ENCODE data around the gene ENGASE.

ENGASE gene

DNA sequence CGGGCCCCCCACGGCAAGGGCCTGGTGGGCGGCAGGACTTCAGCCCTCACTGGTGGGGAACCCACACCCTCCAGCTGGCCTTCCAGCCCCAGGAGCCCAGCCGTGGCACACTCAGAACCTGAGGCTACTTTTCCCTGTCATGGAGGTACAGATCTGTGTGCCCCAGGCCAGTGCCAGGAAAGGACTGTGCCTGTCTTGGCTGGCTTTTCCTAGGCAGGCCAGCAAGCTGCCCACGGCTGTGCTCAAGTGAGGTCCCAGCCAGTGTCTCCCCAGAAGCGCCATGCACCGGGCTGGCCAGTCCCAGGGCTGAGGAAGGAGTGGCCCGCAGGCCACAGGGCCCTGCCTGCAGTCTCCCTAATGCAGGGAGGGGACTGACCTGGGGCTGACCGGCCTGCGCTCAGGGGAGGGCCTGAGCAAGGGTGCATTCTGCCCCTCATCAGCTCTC, 16.6 kb downstream of the ENGASE start:
- DNase-seq (ENCODE audit: low read depth) = no peak
- peaks cover 34% of the 10 kb centered on the region for H3K27me3 ChIP-seq (replicated peaks; ENCODE audit: control insufficient read depth, insufficient read depth, low read length)
- no peaks in the 10 kb centered on the region for H3K9me3 ChIP-seq (ENCODE audit: control insufficient read depth, low read length)
- H3K9ac ChIP-seq (ENCODE audit: low read length) = no peak overlapping the region
- H3K4me1 ChIP-seq (ENCODE audit: control insufficient read depth, insufficient read depth, low read length) = peaks cover 7% of the 10 kb centered on the region
- no peak overlapping the region for H3K4me3 ChIP-seq (ENCODE audit: low read length)
- peaks cover 4% of the 10 kb centered on the region for H3K36me3 ChIP-seq (ENCODE audit: control insufficient read depth, insufficient read depth, low read length, severe bottlenecking)

DNA sequence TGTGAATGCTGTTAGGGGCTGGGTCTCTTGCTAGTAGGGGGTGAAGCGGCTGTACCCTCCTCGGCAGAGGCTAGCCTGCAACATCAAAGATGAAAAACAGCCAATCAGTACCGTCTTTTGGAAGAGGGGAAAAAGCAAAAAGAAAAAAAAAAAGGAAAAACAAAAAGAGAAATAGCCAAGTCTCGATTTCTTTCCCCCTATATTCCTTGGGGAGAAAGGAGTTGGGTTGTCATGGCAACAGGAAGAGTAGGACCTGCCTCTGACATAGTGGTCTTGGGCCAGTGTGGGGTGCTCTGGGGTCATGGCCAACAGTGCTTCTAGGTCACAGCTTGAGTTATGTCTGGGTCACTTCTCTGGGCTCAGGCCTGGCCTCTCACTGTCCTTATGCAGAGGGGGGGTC, 17.9 kb downstream of the ENGASE start:
- peaks cover 35% of the 10 kb centered on the region for H3K27me3 ChIP-seq (replicated peaks; ENCODE audit: control insufficient read depth, insufficient read depth, low read length)
- H3K4me1 ChIP-seq (ENCODE audit: control insufficient read depth, insufficient read depth, low read length) = peaks cover 7% of the 10 kb centered on the region
- no peak for DNase-seq (ENCODE audit: low read depth)
- no peak overlapping the region for H3K9ac ChIP-seq (ENCODE audit: low read length)
- H3K4me3 ChIP-seq (ENCODE audit: low read length) = no peak overlapping the region
- H3K36me3 ChIP-seq (ENCODE audit: control insufficient read depth, insufficient read depth, low read length, severe bottlenecking) = no peaks in the 10 kb centered on the region
- no peaks in the 10 kb centered on the region for H3K9me3 ChIP-seq (ENCODE audit: control insufficient read depth, low read length)

DNA sequence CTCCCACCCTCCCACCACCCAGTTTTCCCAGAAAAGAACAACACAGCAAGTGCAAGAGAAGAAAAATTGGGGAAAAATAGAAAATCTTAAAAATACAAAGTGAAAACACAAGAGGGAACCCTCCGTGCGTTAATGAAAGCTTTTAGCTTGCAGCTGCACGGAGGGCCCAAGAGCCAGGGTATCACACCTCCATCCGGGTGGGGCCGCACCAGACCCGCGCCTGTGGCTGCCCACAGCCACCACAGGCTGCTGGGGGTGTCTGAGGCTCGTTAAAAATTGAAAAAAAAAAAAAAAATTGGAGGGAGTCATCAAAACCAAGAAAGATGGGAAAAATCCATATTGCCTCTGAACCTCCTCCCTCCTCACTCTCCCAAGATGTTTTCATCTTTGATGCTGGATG, 18.6 kb downstream of the ENGASE start:
- Histone ChIP-seq H3K4me3 (ENCODE audit: low read length) (no peak overlapping the region), H3K27me3 (replicated peaks; ENCODE audit: control insufficient read depth, insufficient read depth, low read length) (peaks cover 41% of the 10 kb centered on the region), H3K4me1 (ENCODE audit: control insufficient read depth, insufficient read depth, low read length) (peaks cover 7% of the 10 kb centered on the region), H3K9ac (ENCODE audit: low read length) (no peak overlapping the region), H3K9me3 (ENCODE audit: control insufficient read depth, low read length) (no peaks in the 10 kb centered on the region), H3K36me3 (ENCODE audit: control insufficient read depth, insufficient read depth, low read length, severe bottlenecking) (no peaks in the 10 kb centered on the region)
- DNase-seq (ENCODE audit: low read depth) = no peak

DNA sequence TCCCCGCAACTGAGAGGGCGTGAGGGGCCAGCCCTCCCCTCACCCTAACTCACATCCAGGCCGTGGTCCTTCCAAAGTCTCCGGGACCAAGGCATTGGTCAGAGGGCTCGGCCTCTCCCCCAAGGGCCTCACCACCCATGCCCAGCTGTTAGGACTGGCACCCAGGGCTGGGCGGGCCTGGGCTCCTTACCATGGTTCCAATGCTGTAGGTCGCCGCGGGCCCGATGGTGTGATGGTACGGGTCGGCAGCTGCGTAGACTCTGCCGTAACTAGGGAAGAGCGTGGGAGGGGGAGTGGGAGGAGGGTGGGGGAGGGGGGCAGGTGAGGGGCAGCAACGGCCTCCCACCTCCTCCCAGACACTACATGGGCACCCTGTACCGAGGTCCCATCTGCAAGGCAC, 19.6 kb downstream of the ENGASE start:
- Histone ChIP-seq H3K9me3 (ENCODE audit: control insufficient read depth, low read length) (no peaks in the 10 kb centered on the region), H3K9ac (ENCODE audit: low read length) (no peak overlapping the region), H3K27me3 (replicated peaks; ENCODE audit: control insufficient read depth, insufficient read depth, low read length) (peaks cover 51% of the 10 kb centered on the region), H3K4me1 (ENCODE audit: control insufficient read depth, insufficient read depth, low read length) (peaks cover 7% of the 10 kb centered on the region), H3K36me3 (ENCODE audit: control insufficient read depth, insufficient read depth, low read length, severe bottlenecking) (no peaks in the 10 kb centered on the region), H3K4me3 (ENCODE audit: low read length) (no peak overlapping the region)
- DNase-seq (ENCODE audit: low read depth) = no peak

DNA sequence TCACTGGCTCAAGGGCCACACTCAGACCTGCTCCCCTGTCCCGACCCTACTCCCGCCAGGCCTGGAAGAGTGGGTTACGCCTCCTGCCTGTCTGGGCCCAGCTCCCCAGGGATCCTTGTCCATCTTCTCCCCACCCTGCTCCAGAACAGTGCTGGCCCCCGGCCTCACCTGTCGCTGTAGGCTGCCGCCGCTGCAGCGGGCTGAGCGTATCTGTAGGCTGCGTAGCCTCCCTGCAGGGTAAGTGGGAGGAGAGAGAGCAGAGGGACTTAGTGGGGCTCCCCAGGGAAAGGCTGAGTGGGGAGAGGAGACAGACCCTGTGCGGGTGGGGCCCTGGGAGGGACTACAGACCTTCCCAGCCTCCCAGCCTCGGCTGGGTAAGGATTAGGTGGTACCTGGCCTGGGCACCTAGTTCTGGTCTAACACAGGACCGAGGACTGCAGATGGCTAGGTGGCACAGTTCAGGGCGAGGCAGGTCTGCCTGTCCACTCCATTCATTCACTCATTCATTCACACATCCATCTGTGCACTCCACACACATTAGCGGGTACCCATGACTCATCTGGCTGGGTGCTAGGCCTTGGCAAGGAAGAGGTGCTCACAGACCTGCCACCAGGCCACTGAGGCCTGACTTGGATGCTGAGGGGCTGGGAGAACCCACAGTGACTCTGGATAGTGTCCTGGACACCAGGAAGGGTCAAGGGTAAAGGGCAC, 20.9 kb downstream of the ENGASE start:
- H3K9ac ChIP-seq (ENCODE audit: low read length) = no peak overlapping the region

DNA sequence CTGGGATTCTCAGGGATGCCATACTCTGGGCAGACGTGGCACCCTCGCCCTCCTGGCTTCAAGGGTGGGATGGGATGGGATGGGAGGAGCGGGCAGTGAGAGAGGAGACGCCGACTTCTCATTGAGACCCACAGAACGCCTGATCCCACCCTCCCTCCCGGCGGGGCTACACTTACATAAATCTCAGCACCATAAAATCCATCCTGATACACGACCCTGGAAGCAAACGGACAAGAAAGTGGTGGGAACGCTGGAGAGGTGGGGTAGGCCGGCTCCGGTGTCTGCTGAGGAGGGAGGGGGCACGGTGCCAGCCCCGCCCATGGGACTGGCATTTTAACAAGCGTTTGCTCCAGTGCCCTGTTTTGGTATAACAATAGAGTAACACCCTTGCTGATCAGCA, 21.9 kb downstream of the ENGASE start:
- no peak overlapping the region for H3K4me3 ChIP-seq (ENCODE audit: low read length)
- H3K36me3 ChIP-seq (ENCODE audit: control insufficient read depth, insufficient read depth, low read length, severe bottlenecking) = no peaks in the 10 kb centered on the region
- DNase-seq (ENCODE audit: low read depth) = no peak
- no peak overlapping the region for H3K9ac ChIP-seq (ENCODE audit: low read length)
- peaks cover 66% of the 10 kb centered on the region for H3K27me3 ChIP-seq (replicated peaks; ENCODE audit: control insufficient read depth, insufficient read depth, low read length)
- H3K9me3 ChIP-seq (ENCODE audit: control insufficient read depth, low read length) = no peaks in the 10 kb centered on the region
- H3K4me1 ChIP-seq (ENCODE audit: control insufficient read depth, insufficient read depth, low read length) = no peaks in the 10 kb centered on the region

More for the DNA sequence above, 20.9 kb downstream of the ENGASE start:
- Histone ChIP-seq H3K36me3 (ENCODE audit: control insufficient read depth, insufficient read depth, low read length, severe bottlenecking) (no peaks in the 10 kb centered on the region), H3K4me1 (ENCODE audit: control insufficient read depth, insufficient read depth, low read length) (peaks cover 3% of the 10 kb centered on the region), H3K27me3 (replicated peaks; ENCODE audit: control insufficient read depth, insufficient read depth, low read length) (peaks cover 62% of the 10 kb centered on the region), H3K4me3 (ENCODE audit: low read length) (no peak overlapping the region), H3K9me3 (ENCODE audit: control insufficient read depth, low read length) (no peaks in the 10 kb centered on the region)
- no peak for DNase-seq (ENCODE audit: low read depth)

DNA sequence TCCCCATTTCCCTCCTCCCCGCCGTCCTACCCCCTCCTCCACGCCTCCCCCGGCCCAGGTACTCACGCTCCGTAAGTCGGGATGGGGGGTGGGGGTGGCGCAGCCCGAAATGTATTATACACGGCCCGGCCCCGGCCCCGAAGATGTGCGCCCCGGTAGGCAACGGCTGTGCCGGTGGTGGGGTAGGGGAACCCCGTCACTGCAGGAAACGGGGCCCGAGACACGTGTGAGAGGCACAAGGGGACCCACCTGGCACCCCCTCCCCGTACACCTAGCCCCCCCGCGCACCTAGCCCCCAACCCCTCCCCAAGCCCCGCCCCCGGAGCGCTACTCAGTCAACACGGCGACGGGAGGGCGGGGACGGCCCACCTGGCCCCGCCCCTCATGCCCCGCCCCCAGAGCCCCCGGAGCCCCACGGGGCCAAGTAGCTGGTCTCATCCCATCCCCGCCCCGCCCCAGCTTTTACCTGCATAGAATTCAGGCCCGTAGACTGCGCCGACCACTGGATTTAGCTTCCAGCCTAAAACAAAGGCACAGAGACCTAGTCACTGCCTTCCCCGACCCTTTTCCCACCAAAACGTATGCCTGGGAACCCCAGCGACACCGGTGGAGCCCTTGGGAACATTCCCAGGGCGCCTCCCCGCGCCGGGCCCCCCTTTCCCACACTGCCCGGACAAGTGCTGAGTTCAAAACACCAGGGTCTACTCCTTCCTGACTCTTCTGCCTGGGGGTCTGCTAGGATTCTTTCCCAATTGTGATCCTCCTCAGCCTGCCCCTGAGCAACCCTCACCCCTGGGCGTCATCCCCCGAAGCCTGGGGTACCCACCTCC, 22.8 kb downstream of the ENGASE start:
- DNase-seq (ENCODE audit: low read depth) = no peak
- Histone ChIP-seq H3K4me1 (ENCODE audit: control insufficient read depth, insufficient read depth, low read length) (no peaks in the 10 kb centered on the region), H3K27me3 (replicated peaks; ENCODE audit: control insufficient read depth, insufficient read depth, low read length) (peaks cover 63% of the 10 kb centered on the region)

DNA sequence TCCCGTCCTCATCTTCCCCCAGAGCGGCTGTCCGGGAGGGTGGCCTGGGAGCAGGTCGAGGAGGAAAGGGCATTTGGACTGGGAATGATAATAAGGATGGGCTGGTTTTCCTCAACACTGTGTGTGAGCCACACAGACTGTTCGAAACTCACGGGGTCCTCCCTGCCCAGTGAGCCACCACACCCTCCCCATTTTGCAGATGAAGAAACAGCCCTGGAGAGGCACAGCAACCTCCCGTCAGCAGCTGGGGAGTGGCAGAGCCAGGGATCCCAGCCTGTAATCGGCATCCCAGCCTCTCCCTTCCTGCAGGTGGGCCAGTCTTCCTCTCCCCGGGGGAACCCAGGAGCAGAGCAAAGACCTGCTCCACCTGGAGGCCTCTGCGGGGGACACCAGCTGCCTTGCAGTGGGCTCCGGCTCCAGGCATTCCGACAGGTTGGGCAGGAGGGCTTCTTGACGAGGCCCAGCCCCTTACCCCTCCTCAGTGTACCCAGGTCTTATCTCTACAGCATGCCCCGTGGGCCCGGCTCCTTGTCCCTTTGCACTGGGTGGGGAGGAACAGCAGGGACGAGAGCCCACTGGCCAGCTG, 23.8 kb downstream of the ENGASE start:
- no peaks in the 10 kb centered on the region for H3K9me3 ChIP-seq (ENCODE audit: control insufficient read depth, low read length)
- H3K4me3 ChIP-seq (ENCODE audit: low read length) = no peak overlapping the region
- no peak for DNase-seq (ENCODE audit: low read depth)
- no peaks in the 10 kb centered on the region for H3K36me3 ChIP-seq (ENCODE audit: control insufficient read depth, insufficient read depth, low read length, severe bottlenecking)
- no peaks in the 10 kb centered on the region for H3K4me1 ChIP-seq (ENCODE audit: control insufficient read depth, insufficient read depth, low read length)
- no peak overlapping the region for H3K9ac ChIP-seq (ENCODE audit: low read length)
- H3K27me3 ChIP-seq (replicated peaks; ENCODE audit: control insufficient read depth, insufficient read depth, low read length) = peaks cover 64% of the 10 kb centered on the region

More for the DNA sequence above, 22.8 kb downstream of the ENGASE start:
- no peak overlapping the region for H3K4me3 ChIP-seq (ENCODE audit: low read length)
- H3K9me3 ChIP-seq (ENCODE audit: control insufficient read depth, low read length) = no peaks in the 10 kb centered on the region
- no peak overlapping the region for H3K9ac ChIP-seq (ENCODE audit: low read length)
- H3K36me3 ChIP-seq (ENCODE audit: control insufficient read depth, insufficient read depth, low read length, severe bottlenecking) = no peaks in the 10 kb centered on the region

DNA sequence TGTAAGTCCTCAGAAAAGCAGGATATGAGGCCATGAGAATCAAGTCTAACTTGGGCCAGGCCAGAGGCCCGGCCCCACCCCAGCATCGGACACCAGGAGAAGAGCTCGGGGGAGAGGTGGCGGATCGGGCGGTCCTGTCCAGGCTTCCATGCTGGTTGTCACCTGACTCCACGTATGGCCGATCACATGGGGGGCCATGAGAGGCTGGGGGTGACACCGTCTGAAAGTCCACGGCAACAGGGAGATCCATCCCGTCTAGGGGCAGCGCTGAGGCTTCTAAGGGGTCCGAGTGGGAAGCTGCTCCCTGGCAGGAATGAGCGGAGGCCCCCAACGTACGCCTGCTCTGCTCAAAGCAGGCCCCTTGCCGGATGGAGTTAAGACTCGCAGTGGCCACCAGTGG, 25.8 kb downstream of the ENGASE start:
- Histone ChIP-seq H3K4me1 (ENCODE audit: control insufficient read depth, insufficient read depth, low read length) (no peaks in the 10 kb centered on the region), H3K4me3 (ENCODE audit: low read length) (no peak overlapping the region), H3K9ac (ENCODE audit: low read length) (no peak overlapping the region), H3K27me3 (replicated peaks; ENCODE audit: control insufficient read depth, insufficient read depth, low read length) (peaks cover 72% of the 10 kb centered on the region), H3K36me3 (ENCODE audit: control insufficient read depth, insufficient read depth, low read length, severe bottlenecking) (no peaks in the 10 kb centered on the region), H3K9me3 (ENCODE audit: control insufficient read depth, low read length) (no peaks in the 10 kb centered on the region)
- DNase-seq (ENCODE audit: low read depth) = no peak

DNA sequence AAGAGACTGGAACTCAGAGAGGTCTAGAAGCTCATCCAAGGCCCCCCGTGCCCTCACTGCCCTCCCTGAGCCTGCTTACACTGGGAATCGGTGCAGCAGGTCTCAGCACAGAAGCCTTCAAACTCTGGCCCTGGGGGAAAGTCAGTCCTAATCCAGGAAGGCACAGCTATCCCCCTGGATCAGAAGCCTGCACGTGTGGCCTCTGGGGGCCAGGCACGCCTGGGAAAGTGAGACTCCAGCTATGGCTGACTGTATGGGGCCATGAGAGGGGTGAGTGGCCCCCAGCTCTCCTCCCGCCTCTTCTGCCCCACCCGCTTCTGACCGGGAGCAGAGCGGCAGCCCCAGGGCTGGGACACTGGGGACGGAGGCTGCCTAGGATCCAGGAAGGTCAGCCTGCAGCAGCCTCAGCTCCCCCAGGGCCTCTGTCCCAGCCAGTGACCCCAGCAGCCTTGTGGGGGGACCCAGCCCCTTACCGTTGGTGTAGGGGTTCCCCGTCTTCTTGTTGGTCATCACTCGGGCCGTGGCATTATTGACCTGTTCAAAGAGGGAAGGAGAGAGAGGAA, 26.6 kb downstream of the ENGASE start:
- no peak for DNase-seq (ENCODE audit: low read depth)

DNA sequence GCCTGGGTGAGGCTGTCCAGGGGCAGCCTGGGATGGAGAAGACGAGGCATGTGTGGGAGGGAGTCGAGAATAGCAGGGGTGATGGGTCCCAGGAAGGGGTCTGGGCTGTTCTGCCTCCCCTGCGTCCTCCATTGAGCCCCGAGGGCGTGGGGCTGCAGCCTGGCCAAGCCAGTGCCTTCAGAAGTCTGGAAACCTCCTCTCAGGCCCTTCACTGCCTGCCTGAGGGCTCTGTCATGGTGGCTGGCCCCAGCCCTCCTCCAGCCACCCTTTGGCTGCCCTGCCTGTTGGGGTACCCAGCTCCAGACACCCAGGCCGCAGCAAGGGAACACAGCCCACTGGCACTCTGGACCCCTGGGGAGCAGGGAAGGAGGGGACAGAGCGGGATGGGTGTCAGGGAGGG, 27.6 kb downstream of the ENGASE start:
- H3K36me3 ChIP-seq (ENCODE audit: control insufficient read depth, insufficient read depth, low read length, severe bottlenecking) = no peaks in the 10 kb centered on the region
- DNase-seq (ENCODE audit: low read depth) = no peak
- no peak overlapping the region for H3K4me3 ChIP-seq (ENCODE audit: low read length)
- H3K4me1 ChIP-seq (ENCODE audit: control insufficient read depth, insufficient read depth, low read length) = no peaks in the 10 kb centered on the region
- no peak overlapping the region for H3K9ac ChIP-seq (ENCODE audit: low read length)
- no peaks in the 10 kb centered on the region for H3K9me3 ChIP-seq (ENCODE audit: control insufficient read depth, low read length)
- peaks cover 67% of the 10 kb centered on the region for H3K27me3 ChIP-seq (replicated peaks; ENCODE audit: control insufficient read depth, insufficient read depth, low read length)

More for the DNA sequence above, 26.6 kb downstream of the ENGASE start:
- Histone ChIP-seq H3K9me3 (ENCODE audit: control insufficient read depth, low read length) (no peaks in the 10 kb centered on the region), H3K4me3 (ENCODE audit: low read length) (no peak overlapping the region), H3K9ac (ENCODE audit: low read length) (no peak overlapping the region), H3K36me3 (ENCODE audit: control insufficient read depth, insufficient read depth, low read length, severe bottlenecking) (no peaks in the 10 kb centered on the region), H3K27me3 (replicated peaks; ENCODE audit: control insufficient read depth, insufficient read depth, low read length) (peaks cover 69% of the 10 kb centered on the region), H3K4me1 (ENCODE audit: control insufficient read depth, insufficient read depth, low read length) (no peaks in the 10 kb centered on the region)

Measured in adipocyte (in vitro differentiated cells).